ENCODE measurements around the gene C9orf43. TPM values are rescaled to one million over a fixed set of nuclear protein-coding genes. Genes with fewer than 3 reads are reported as not detected.
"Not testable (repeated sequence)": the region's sequence is repeated elsewhere in the genome, so short reads cannot be mapped to it uniquely, and the experiment has no call there.

Gene C9orf43
- polyA plus RNA-seq, 10 donors = 0.19 to 0.60 (median 0.35) TPM

DNA sequence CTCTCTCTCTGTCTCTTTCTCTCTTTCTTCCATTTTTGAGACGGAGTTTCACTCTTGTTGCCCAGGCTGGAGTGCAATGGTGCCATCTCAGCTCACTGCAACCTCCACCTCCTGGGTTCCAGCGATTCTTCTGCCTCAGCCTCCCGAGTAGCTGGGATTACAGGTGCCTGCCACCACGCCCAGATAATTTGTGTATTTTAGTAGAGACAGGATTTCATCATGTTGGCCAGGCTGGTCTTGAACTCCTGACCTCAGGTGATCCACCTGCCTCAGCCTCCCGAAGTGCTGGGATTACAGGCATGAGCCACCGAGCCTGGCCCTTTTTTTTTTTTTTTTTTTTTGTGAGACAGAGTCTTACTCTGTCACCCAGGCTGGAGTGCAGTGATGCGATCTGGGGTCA lies 29.1 kb upstream of the C9orf43 start:
- not testable (repeated sequence) for DNase-seq

DNA sequence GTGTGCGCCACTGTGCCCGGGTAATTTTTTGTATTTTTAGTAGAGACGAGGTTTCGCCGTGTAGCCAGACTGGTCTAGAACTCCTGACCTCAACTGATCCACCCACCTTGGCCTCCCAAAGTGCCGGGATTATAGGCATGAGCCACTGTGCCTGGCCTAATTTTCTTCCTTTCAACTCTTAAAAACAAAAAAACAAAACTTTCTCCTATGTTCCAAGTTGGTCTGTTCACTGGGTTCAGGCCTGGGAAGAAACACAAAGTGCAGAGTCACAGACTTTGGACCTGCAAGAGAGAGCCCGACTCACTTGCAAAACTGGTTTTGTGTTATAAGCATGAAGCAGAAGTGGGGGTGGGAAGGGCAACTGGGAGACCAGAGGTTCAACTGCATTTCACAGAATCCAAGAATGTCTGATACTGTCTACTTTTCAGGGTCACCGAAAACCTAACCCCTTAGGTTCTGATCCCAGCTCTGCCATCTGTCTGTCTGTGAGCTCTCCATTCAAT lies 28.6 kb upstream of the C9orf43 start:
- DNase-seq = no peak

DNA sequence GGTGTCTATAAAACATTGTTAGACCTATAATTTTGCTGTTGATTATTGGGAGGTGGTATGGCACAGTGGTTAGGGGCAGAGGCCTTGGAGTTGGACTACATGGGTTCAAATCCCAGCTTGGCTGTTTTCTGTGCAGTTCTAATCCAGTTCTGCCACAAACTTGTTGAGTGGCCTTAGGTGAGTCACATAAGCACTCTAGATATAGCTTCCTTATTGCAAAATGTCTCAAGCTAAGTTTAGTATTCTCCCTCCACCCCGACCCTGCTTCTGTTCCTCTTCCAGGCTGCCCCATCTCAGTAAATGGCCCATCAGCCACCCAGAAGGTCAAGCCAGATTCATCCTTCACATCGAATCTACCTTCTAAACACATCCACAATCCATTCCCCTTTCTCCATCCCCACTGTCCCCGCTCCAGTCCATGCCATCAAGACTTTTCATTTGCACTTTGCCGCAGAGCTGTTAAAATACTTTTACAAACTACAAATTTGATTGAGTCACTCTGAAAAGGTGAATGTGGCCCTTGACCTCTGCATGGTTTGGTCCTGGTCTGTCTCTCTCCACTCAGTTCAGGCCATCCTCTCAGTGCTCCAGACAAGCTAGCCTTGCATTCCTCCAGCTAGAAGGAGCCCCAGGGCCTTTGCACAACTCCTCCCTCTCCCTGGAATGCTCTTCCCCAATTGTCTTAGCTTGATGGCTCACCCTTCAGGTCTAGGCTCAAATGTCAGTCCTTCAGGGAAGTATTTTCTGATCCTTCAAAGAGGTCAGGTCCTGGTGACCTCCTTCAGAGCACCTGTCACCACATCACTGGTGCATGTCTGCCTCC lies 23.8 kb upstream of the C9orf43 start:
- no peak for DNase-seq

DNA sequence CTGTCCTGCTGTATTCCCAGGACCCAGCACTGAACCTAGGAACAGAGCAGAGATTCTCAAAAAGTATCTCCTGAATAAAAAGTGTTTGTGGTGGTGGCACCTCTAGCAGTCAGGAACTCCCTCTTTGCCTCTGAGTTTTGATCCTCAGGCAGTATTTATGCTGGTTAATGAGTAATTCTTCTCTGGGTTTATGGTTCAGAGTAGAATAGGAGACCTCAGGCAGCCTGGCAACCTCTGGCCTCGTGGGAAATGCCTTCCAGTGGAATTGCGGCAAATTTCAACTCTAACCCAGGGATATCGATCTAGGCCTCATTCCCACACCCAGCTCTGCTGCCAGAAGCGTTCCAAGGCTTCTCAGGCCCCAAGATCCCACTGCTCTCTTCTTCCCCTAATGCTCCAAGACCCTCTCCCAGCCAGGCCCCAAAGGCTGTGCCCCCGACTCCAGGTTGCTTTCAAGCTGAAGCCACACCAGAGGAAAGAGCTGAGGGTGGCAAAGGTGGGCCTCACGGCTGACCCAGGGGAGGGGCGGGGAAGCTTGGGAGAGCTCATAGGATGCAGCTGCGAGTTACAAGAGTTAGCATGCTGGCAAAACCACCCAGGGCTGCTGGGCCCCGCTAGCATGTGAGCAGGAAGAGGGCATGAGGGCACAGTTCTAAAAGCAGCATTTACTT lies 22.9 kb upstream of the C9orf43 start:
- no peak for DNase-seq

DNA sequence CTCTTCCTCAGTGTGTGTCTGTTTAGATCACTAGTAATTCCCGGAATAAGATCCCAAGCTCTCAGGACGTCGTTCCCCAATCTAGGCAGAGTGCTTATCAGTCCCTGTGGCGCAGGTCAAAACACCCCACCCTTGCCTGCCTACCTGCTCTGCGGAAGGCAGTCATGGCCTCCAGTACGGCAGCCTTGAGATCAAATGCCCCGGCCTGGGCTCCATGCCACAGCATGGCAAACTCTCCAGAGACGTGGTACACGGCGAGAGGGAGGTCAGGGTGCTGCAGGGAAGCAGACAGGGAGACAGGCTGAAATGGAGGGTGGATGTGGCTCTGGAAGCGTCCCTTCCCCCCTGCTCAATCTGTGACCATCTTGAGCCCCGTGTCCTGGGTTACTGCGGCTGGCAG lies 21.7 kb upstream of the C9orf43 start:
- no peak for DNase-seq

DNA sequence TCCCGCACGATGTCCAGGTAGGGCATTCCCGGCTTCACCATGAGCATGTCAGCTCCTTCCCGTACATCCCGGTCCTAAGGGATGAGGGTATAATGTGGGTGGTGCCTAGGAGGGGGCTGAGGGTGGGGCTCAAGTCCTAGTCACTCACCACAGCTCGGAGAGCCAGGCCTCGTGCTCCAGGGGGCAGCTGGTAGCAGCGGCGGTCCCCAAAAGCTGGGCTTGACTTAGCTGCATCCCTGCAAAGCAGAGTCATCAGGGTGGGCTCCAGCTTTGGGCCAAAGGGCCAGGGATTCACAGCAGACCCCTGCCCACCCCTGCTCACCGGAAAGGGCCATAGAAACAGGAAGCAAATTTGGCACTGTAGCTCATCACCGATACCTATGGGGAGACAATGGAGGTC lies 21.1 kb upstream of the C9orf43 start:
- no peak for DNase-seq

DNA sequence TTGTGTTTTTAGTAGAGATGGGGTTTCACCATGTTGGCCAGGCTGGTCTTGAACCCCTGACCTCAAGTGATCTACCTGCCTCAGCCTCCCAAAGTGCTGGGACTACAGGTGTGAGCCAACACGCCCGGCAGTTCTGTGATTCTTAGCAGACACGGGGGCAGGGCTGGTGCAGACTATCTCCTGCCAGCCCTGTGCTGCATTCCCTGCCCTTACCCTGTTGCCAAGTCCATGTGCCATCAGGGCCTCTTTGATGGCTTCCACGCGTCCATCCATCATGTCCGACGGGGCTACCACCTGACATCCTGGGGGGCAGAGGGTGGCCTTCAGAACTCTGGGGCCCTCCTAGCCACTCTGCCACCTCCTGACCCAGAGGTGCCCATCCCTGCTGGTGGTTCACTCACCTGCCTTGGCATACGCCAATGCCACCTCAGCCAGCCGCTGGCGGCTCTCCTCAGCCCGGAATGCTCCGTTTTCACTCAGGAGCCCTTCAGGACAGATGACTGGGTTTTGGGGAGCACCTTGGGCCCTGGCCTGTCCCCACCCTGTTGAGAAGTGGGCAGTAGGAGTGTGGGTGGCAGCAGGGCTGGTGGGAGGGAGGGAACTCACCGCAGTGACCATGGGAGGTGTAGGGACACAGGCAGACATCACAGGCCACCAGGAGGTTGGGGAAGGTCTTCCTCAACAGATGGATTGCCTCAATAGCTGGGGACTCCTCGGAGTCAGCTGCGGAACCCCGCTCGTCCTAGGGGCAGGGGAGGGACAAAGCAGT lies 20.2 kb upstream of the C9orf43 start:
- no peak for DNase-seq

DNA sequence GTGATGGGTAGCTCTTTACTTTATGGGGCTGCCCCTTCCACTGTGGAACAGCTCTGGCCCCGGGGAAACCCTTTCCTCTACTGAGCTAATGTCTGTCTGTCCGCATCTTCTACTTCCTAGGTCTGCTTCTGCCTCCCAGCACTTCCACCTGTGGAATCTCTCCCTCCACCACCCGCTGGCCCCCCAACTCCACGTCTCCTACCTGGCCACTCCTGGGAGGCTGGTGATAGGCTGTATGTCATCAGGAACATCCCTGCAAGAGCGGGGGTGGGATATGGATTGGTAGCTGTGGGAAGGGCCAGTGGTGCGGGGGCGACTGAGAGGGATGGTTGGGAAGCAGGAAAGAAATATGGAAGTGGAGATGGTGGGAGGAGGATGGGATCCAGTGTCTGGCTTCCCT lies 18.6 kb upstream of the C9orf43 start:
- DNase-seq = no peak

DNA sequence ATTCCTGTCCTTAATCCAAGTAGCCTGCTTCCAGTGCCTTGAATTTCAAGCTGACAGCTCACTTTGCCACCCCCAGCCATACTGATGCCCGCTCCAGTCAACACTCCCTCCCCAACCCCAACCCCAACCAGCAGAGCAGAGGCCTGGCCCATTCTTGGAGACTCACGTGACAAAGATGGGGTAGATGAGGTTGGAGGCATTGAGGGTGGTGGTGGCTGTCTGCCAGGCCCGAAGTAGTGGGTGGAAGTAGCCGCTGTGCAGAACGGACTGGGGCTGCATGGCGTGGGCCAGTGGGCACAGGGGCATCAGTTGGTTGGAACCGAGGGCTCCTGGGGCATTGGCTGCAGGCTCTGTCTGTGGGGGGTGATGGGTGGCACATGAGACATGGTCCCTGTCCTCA lies 17.3 kb upstream of the C9orf43 start:
- no peak for DNase-seq

DNA sequence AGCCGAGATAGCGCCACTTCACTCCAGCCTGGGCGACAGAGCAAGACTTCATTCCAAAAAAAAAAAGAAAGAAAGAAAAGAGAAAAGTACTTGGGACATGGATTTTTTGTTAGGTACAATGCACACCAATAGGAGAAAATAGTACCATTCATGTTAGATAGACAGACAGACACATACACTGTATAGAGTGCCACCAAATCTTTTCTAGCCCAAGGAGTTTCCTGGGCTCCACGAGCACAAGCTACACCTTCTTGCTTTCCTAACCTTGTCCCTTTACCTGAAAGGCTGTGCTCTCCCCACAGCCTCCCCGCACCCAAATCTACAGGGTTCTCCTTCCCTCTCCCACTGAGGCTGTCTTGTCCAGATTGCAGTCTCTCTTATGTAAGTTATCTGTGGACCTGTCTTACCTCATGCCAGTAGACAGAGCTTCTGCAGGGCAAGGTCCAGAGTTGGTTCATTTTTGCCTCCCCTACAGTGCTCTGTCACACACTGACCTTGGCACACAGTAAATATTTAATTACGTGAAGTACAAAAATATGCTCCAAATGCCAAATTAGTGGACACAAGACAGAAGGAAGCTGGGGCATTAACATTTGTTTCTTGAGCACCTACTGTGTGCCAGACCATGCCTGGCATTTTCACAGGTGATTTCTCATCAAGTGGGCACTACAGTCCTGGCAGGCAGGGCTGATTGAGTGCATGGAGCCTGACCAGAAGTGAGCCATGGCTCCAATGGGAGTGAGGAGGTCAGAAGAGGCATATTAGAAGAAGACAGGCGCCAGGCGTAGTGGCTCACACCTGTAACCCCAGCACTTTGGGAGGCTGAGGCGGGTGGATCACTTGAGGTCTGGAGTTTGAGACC lies 15.3 kb upstream of the C9orf43 start:
- no peak for DNase-seq

DNA sequence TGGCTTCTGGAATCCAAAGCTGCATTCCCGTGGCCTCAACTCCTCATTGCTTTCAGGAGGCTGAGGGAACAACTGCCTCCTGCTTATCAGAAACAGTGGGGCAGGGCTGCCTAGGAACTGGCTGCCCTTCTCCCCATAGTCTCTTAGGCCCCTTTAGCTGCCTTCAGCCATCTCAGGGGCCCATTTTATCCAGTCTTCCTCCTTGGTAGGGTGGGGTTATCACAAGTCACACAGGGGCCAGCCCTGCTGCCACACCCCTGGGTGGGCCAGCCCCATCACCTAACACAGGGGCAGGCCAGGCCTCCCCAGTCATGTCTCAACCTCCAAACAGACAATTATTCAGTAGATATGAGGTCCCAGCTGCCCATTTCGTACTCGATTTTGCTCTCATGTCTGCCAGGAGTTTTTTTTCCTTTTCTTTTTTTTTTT lies 13.3 kb upstream of the C9orf43 start:
- no peak for DNase-seq

DNA sequence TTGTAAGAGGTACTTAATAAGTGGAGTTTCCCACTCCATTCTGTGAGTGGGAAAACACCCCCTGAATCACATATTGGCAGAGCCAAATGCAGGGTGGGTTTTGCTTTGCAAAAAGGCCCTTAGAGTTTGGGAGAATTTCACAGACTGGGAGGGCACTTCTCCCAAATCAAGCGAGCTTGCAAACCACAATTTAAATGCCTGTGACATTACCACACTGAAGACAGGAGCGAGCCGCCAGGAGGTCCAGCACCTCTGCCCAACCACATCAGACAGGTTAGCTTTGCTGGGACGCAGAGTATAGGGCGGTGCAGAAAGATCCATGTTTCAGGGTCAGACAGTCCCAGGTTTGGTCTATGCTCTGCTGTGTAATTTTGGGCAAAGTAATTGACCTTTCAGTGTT lies 11.8 kb upstream of the C9orf43 start:
- no peak for DNase-seq

DNA sequence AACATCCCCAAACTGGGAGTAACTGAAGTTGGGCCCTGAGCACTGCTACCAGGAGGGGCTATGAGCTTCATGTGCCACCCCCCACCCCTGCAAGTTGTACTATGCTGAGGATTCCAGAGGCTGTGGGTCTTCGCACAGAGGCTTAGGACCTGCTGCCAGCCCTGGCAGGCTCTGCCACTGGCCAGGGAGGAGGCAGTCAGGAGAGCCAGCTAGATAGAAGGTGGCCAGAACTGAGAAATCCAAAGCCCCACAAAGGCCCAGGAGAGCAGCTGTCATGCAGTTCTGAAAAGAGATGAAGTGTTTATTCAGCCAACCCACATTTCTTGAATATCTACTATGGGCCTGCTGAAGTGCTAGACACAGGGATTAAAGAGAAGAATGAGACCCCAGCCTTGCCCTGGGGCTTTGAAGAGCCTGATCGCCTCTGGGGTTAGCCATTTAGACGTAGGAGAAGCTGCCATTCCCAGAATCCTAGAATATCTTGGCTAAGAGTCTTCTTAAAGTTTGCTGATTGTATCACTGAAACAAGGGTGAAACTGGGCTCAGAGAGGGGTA lies 10.8 kb upstream of the C9orf43 start:
- DNase-seq = no peak

DNA sequence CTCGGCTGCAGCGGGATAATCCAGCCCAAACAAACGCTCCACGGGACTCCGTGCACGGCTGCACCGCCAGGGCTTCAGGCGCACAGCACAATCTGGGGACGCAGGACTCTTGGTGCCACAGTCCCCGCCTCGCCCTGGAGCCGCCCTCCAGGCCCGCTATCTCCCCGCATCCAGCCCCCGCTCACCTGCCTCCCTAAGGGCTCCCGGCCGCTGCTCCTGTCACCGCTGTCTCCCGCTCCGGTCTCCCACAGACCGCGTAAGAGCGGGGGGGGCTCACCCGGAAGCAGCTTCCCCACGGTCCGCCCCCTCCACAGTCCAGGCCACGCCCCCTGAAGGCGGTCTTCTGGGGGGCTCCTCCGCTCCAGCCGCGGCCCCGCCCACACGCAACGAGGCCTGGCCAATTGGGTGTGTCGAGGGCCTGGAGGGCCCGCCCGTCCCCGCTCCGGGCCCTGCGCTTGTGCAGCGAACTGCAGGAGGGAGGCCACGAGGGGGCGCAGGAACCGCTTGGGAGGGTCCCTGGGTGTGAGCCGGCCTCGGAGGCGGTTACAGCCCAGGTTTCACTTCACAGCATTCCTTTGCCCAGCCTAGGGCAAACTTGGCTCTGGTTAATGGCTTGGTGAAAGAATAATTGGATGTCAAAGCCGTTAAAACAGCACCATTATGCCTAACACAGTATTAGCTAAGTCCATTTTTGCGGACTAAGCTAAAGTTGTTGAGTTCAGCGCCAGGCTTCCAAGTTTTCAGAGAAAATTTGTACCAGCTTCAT lies 9.3 kb upstream of the C9orf43 start, which contains the start of gene ALAD:
Gene ALAD, minus strand, starts transcription at position 258 of the 766 bp plus-strand sequence. CDS start 7,725 bp downstream, outside the sequence.
- DNase-seq = peak; percentile 99

DNA sequence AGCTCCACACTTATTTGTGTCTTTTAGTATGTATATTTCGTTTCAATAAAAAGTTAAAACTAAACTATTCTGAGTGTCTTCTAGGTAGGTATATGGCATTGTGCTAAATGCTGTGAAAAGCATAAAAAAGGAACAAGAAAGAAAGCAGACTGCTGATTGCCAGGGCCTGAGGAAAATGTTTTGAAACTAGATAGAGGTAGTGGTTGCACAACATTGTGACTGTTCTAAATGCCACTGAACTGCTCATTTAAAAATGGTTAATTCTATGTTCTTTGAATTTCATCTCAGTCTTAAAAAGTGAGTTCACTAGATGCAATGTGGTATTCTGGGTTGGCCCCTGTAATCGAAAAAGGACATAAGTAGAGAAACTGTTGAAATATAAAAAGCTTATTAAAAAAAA lies 6.9 kb upstream of the C9orf43 start:
- no peak for DNase-seq

DNA sequence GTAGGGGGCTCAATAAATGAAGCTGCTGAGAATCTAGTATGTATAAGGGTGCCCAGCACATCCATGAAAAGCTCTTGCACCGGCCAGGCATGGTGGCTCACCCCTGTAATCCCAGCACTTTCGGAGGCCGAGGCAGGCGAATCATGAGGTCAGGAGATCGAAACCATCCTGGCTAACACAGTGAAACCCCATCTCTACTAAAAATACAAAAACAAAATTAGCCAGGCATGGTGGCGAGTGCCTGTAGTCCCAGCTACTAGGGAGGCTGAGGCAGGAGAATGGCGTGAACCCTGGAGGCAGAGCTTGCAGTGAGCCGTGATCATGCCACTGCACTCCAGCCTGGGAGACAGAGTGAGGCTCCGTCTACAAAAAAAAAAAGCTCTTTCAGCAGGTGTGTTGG lies 4.2 kb upstream of the C9orf43 start:
- not testable (repeated sequence) for DNase-seq

DNA sequence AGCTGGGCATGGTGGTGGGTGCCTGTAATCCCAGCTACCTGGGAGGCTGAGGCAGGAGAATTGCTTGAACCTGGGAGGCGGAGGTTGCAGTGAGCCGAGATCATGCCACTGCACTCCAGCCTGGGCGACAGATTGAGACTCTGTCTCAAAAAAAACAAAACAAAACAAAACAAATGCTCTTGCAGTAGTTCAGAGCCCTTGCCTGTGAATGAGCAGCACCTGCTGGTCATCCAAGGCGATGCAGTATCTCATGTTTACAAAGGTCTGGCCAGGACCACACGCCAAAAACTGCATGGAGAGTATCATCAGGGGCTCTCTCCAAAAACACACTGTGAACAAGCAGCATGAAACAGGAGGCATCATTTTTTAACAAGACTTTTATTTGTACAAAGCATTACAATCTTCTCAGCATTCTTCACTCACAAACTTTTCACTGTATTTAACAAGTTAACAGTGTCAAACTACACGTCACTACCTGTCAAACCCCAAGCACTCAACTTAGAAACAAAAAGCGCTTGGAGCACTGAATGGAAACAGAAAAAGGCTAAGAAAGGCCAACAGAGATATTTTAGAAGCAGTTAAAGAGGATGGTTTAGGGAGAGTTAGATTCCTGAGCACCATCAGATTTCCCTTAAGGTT lies 3.6 kb upstream of the C9orf43 start:
- DNase-seq = peak; percentile 53 to 87 (median 71)

DNA sequence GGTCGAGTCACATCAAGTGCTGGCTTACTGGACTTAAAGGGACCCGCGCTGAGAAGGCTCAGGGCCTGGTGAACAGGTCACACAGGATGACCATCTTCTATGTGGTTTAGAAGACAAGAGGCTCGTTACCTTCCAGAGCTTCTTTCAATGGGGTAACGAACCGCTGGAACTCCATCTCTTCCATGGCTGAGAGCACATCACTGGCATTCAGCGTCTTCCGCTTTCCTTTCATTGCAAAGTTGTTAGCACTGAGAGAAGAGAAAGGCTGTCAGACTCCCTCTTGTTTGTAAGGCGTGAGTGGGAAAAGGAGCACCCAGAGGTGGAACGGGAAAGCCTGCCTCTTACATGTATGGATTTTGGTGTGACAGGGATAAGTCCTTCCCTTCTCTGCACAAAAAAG lies 1.1 kb upstream of the C9orf43 start:
- DNase-seq = no peak

DNA sequence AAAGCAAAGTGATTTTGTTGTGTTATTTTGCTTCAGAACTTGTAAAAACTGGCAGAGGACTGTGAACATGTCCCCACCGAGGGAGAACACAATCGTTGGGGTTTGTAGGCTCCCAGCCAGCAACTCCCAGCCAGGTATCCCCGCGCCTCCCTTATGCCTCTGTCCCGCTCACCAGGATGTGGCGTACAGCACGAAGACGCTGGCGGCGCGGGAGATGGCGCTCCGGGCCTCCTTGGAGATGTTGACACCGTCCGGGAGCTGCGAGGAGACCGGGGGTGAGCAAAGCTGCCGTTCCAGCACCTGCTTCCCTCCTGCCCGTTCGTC lies 702 bp upstream of the C9orf43 start:
- DNase-seq = no peak
